CD1c-positive myeloid dendritic cell (primary cell): Measurements from ENCODE around the gene PHRF1.

Experiments
- DNase-seq: peaks from one replicate; pipeline ENCODE4 v3.0.0-alpha.2; 2016; ENCODE audit errors: extremely low spot score

The PHRF1 gene

DNA sequence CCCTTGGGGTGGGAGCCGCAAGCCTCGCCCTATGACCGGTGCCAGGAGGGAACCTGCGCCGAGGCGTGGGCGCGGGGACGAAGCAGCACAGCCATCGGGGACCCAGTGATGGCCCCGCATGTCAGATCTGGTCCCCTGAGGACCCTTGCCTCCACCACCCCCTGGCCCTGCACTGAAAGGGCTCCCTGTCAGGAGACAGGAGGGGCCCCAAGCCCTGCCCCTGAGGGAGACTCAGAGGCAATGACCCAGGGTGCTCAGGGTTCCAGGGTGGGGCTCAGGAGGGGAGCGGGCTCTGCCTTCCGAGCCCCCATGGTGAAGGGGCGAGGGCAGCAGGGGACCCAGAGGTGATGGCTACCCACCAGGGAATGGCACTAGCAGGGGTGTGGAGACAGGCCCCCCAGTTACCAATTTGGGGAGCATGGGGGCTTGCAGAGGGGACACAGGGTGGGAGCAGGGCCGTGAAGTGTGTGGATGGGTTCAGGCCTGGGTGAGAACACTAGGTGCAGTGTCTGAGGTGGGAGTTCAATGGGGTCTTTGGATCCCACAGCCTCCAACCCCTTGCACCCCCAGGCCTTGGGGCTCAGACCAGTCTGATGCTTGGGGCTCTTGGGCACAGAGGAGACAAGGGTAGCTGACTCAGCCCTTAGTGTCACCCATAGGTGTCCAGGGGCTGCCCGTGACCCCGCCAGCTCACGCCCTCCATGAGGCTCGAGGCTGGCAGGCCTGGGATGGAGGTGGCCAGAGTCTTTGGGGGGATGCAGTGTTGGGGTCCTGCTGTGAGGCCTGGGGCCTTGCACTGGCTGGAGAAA is 38.4 kb upstream of the PHRF1 start:
- DNase-seq, result peak; percentile 15

DNA sequence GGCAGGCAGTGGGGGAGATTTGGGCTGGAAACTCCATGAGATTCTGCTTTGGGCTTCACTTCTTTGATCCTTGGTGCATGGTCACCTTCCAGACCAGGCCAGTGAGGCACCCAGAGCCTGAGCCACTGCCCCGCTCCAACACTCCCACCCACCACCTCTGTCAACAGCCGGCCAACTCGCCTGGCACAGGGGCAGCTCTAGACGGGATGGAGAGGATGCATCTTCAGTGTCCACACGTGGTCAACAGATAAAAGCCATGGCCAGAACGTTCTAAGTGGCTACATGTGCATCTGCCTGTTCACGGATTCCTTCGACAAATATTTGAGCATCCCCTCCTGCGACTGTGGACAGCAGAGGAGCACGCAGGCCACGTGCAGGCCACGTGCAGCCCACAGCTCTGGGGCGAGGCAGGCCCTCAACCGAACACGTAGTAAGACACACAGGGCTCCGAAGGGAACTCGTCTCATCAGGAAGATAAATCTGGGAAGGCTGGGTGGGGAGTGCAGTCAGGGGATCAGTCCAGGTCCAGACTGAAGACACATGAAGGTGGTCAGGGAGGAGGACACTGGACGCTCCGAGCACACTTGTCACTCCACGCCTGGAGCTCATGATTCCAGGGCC is 37.7 kb upstream of the PHRF1 start:
- DNase-seq, result no peak

DNA sequence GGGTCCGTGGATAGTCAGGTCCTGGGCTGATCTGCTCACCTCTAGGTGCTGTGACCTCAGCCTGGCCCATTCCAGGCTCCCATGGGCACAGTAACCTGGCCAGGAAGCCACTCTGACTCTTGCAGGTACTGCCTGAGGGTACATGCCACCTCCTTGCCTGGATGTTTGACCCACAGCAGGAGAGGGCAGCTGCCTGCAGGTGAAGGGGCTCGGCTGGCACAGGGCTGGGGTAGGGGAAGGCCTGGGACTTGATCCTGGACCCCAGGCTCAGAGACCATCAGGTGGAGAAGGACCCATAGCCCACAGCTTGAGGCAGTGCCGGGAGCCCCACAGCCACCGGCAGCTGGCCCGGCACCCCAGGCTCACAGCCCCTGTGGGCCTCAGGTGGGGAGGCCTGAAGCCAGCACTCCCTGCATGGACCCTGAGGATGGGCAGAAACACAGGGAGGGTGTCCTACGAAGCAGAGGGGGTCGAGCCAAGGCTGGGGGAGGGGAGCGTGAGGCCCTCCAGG is 36.2 kb upstream of the PHRF1 start:
- no peak for DNase-seq

DNA sequence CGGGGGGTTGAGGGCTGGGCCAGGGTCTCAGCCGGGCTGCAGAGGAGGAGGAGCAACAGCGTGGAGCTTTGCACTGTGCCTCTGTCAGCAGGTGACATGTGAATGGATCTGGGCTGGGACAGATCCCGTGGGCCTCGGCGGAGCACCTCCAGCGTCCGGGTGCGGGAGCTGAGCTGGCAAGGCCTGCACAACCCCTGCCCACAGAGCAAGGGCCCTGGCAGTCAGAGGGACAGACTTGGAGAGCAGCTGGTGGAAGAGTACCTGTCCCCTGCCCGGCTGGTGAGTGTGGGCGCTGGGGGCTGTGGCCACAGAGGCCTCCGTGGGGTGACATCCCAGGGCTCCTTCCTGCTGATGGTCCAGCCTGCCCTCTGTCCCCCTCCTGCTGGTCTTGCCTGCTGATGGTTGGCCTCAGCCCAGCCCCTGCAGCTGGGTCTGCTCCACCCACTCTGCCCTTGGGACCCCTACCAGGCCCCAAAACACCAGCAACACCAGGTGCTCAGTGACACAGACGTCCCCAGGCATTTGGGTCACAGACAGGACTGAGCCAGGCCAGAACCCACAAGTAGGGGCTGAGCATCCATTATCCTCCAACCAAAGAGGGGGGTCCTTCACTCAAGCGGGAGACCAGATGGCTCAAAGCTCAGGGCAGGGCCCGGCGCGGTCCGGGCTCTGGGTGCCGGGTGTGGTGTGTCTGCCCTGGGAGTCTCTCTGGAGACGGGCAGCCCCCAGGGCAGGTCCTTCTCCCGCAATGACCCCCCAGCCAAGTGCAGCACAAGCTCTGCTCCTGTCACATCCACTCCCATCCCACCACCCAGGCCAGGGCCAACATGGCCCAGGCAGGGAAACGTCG is 35.5 kb upstream of the PHRF1 start:
- DNase-seq, result no peak

DNA sequence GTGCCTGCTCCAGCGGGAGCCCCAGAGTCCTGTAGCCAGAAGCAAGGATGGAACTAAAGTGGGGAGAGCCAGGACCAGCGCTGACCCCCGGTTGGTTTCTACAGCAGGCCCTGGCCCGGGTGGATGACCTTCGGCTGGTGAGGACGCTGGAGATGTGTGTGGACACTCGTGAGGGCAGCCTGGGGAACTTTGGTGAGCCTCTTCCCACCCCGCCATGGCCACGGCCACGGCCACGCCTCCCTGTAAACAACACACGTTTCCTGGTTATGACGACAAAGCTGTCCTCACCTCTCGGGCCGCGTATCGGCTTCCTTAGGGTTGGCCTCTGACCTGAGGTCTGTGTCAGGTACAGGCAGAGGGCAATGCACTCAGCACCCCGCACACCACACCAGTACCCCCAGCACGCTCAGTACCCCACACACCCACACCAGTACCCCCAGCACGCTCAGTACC is 34.8 kb upstream of the PHRF1 start:
- DNase-seq, result no peak

DNA sequence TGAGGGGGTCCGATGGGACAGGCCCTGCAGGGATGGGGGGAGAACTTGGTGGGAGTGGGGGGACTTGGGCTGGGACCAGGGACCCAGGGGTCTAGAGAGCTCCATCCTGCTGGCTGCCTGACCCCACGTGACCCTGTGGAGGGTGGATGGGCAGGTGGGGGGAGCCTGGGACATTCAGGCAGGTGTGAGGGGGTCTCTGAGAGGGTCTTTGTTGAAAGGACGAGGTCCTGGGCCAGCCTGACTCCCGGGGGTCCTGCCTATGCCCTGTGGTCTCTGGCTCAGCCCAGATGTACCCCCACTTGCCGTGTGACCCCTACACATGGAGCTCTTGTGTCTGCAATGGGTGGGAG is 31.5 kb upstream of the PHRF1 start:
- no peak for DNase-seq

DNA sequence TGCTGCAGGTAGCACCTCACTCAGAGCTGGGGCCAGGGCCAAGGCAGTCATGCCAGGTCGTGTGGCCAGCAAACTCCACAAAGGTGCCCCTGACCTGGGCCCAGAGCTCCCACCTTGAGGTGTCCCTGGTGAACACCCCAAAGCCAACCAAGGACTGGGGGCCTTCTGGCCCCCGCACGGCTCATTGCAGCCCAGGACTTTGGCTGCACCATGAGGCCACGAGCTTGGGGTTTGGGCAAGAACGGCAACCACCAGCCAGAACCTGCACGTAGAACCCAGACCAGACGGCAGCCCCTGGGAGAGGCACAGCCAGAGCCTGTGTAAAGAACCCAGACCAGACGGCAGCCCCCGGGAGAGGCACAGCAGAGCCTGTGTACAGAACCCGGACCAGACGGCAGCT is 31.1 kb upstream of the PHRF1 start:
- DNase-seq, result no peak

DNA sequence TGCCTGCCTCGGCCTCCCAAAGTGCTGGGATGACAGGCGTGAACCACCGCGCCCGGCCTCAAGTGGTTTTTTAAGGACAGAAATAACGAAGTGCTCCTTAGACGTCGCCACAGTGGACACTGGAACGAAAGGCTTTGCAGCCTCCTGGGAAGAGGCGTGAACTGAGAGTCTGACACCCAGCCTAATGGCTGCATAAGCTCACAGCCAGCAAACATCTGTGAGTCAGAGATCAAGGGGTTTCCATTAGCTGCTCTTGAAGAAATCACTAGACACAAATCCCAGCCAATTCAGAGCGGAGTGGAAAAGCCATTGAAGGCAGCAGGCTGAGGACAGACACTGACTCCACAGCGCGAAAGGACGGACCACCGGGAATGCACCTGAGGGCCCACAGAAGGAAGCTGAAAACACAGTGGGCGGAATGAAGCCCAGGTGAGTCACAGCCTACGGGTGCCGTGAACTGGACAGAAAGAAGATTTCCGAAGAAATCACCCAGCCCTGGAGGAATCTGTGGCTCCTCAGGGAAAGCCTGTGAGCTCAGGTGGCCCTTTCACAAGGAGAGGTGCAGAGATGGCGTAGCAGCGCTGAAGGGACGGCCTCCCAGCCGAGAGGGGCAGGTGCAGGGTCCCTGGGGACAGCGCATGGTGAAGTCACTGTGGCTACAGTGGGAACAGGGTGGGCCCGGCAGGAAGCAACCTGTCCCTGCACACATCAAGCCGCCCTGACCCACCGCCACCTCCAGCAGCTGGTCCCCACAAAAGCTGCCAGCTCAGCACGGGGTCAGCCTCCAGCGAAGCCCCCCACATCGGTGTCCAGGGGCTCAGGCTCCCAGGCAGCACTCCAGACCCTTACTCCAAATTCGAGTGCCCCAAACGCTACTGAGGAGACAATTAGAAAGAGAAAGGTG is 27.3 kb upstream of the PHRF1 start:
- no peak for DNase-seq

DNA sequence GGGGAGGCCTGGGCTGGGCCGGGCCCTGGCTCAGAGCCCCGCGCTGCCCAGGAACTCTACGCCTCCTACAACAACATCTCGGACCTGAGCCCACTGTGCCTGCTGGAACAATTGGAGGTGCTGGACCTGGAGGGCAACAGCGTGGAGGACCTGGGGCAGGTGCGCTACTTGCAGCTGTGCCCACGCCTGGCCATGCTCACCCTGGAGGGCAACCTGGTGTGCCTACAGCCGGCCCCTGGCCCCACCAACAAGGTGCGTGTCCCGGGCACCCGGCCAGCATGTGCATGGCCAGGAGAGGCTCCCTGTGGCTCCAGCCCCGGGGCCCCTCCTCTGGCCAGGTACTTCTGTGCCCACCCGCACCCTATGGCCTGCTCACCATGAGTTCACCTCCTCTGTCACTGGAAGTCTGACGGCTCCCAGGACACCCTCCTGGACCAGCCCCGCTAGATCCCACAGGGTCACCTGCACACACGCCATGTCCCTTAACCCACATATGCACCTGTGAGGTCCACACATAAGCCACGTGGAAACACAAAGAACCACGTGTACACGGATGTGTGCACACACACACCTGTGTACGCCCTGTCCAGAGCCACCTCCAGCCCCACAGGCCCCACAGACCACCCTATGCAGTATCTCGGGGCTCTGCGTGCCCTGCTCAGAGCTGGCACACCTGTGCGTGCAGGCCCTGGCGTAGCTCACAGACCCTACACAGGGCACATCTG is 26.1 kb upstream of the PHRF1 start:
- no peak for DNase-seq

DNA sequence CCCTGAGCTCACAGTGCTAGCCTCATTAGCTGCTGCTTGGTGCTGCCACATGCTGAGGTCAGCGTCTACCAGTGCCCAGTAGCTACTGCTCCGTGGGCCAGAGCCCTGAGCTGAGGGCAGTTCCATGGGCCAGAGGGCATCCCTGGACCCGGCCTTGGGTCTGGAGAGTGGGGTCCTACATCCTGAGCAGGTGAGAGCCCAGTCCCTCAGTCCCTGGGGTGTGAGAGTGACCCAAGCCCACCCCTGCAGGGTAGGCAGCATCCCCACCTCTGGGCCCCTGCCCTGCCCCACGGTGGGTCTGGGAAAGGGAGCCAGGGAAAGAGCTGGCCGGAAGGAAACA is 25.6 kb upstream of the PHRF1 start:
- no peak for DNase-seq

DNA sequence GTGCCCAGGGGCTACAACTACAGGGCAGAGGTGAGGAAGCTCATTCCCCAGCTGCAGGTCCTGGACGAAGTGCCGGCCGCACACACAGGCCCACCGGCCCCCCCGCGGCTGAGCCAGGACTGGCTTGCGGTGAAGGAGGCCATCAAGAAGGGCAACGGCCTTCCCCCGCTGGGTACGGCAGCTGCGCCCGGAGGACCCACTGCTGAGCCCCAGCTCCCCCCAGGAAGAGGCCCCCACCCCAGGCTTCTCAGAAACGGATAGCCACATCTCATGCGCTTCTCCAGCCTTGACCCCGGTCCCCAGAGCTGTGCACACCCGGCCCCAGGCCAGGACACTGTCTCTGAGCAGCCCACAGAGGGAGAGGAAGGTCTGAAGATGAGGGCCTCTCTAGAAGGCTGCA is 25.1 kb upstream of the PHRF1 start:
- no peak for DNase-seq

DNA sequence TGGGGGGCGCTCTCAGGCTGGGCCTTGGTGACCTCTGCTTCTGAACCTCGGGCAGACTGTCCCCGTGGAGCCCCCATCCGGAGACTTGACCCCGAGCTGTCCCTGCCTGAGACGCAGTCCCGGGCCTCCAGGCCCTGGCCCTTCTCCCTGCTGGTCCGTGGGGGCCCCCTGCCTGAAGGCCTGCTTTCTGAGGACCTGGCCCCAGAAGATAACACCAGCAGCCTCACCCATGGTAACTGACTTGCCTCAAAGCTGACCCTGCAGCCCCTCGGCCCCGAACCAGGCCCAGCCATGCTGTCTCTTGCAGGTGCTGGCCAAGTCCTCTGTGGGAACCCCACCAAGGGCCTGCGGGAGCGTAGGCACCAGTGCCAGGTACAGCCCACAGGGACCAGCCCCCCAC is 24.7 kb upstream of the PHRF1 start:
- no peak for DNase-seq

DNA sequence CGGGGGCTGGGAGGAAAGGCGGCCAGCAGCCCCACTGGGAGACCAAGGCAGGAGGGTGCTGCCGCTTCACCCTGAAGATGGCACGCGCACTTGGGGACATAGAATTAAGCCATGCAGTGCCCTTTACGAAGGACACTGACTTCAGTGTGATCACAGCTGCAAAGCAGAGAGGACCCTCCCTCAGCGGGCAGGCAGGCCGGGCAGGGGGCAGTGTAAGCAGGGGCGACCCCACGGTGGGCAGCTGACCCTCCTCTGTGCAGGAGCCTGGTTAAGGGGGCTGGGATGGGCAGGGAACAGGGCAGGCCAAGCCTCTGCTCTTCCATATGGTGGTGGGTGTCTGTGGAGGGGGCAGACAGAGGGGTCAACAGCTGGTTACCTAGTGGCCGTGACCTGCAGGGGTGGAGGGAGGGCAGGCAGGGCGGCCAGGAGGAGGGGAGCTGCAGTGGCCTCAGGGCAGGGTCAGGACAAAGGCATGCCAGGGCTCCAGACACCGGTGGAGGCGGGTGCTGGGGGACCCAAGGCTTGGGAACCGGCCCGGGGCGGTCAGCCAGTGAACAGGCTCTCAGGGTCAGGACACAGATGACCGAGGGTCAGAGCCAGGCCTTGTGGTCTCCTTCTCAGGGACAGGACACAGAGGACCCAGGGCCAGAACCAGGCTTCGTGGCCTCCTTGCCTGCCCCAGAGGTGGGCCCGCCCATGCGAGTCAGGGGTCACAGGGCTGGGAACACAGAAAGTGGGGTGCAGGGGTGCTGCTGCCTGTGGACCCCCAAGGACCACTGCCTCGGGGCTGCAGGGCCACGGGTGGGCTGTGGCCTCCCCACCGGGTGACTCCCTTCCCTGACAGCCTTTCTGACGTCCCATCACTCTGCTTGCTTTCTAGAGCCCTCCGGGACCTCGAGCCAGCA is 22.9 kb upstream of the PHRF1 start:
- no peak for DNase-seq

DNA sequence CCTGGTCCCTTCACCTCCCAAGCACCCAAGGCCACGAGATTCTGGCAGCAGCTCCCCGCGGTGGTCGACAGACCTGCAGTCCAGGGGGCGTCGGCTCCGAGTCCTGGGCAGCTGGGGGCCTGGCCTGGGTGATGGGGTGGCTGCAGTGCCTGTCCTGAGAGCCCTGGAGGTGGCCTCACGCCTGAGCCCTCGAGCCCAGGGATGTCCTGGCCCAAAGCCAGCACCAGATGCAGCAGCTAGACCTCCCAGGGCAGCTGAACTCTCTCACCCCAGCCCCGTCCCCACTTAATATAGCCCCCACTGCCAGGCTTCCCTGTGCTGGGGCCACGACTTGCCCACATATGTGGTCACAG is 22.3 kb upstream of the PHRF1 start:
- DNase-seq, result no peak

DNA sequence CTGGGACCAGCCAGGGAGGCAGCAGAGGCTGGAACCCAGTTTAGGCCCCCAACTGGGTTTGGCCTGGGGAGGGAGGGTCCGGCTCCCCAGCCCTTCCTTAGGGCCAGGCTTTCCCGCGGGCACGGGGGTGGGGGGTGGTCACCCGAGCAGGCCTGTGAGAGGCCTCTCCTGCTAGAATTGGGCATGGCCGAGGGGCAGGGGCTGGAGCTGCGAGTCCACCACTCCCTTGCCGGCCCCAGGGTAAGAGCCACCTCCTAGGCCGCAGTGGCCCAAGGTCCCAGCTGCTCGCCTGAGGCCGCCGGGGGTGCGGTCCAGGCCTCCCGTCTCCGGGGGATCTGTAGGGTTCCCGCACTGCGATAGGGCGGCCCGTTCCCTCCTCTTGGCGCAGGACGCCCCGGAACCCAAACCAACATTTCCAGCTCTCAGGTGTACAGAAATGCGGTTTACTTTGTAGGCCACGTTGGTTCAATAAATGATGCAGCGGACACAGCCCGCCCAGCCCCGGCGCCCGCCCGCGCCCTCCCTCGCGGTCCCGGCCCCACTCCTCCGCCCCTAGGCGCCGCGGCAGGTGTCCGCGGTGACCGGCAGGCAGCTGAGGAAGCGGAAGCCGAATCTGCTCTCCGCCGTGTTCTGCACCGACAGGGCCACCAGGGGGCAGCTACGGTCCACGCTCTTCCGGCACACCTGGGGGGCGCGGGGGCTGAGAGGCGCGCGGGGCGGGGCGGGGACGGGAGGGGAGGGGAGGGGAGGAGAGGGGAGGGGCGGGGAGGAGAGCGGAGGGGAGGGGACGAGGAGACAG is 21.6 kb upstream of the PHRF1 start:
- DNase-seq, result peak; percentile 76

DNA sequence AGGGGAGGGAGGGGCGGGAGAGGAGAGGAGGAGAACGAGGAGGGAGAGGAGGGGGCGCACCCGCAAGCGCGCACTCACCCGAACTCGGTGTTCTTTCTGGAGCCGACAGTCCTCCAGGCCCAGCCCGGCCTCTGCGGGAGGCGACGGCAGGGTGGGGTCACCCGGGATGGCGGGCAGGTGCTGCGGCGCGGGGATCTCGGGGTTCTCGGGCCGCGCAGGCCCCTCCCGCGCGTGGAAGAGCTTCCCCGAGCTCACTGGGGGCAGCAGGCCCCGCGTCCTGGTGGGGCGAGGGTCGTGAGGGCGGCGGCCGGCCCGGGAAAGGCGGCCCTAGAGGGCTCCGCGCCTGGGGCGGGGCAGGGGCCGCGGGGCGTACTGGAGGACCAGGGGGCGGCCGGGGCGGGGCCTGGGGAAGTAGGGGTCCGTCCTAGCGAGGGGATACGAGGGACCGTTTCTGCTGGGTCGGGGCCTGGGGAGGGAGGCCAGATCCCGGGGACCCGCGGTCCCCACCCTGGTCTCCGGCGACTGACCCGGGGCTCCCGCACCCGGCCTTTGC is 21.0 kb upstream of the PHRF1 start:
- no peak for DNase-seq

DNA sequence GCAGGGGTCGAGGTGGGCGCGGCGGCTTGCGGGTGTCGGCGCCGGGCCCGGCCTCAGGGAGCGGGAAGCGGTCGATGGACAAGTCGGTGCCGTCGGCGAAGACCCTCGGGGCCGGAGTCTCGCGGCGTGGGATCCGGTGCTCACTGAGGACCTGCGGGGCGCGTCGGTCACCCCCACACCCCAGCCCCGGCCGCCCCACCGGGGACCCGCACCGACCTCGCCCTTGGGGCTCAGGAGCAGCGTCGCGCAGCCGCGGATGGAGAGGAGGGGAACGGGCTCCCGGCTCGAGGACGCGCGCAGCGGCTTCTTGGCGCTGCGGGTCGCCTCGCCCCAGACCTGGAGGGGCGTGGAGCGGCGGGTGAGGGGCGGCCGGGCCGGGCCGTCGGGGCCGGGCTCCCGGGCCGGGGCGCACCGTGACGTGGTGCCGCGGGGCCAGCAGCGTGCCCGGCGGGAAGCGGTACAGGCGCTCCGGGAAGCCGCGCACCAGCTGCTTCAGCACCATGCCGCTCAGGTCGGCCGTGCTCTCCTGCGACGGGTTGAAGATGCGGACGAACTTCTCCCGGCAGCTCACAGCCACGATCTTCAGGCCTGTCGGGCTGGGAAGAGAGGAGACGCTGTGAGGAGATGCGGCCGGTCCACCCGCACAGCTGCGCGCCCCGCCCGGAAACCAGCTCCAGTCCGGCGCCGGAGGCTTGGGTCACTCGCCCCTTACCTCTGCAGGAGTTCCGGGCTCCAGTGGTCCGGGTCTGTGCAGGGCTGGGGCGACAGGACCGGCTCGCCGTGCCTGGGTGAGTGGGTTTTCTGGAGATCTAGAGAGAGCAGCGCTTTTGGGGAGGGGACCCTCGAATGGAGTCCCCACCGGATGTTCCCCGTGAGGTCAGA is 20.2 kb upstream of the PHRF1 start:
- peak; percentile 7 for DNase-seq
